GM12891 (cell line): ENCODE data around the gene SPNS2.

Experiments used
- POLR2AphosphoS5 ChIP-seq: IDR thresholded peaks from 2 replicates; pipeline ENCODE4 v1.6.1; 2011; ENCODE audit warnings: low read depth, low read length, control low read depth
- SPI1 ChIP-seq: IDR thresholded peaks from 2 replicates; pipeline ENCODE4 v1.6.1; 2011; ENCODE audit warnings: low read depth, low read length, control low read depth

DNA sequence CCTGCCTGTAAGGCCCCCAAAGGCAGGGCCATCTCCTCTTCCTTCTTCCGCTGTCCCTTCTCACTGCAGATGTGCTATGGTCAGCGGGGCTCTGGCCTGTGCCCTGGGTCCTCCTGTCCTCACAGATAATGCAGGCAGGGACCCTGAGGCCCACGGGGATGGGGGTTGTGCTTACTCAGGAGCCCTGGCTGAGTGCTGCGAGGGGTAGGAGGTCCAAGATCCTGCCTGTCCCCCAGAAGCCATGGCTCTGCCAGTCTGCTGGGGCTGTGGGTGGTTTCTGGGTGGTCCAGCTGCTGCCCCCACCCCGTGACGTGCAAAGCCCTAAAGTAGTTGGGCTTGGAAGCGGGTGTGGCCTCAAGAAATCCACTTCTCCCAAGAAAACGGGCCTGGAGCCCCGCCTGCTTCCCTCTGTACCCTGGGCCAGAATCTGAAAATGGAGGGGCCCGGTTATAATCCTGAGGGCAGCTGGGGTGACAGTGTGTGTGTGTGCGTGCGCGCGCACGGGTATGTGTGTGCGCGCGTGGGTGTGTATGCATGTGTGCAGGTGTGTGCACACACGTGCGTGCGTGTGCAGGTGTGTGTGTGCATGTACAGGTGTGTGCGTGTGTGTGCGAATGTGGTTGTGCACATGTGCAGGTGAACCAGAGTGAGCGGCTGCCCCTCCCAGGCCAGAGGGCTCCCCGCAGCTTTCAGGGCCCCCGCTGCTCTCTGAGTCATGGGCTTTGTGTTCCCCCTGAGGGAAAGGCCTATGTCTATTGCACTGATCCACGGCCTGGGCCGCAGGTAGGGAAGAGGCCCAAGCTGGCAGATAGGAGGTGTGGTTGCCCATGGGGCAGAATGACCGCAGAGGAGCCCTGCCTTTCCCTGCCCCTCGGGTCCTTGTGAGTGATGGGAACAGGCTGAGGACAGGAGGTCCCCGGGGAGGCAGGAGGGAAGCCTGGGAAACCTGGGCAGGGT is 13.8 kb downstream of the SPNS2 start:
- TF ChIP-seq POLR2AphosphoS5: no peak
- no peak for TF ChIP-seq SPI1
